Measurements from ENCODE around the gene MID1.

MID1 gene

DNA sequence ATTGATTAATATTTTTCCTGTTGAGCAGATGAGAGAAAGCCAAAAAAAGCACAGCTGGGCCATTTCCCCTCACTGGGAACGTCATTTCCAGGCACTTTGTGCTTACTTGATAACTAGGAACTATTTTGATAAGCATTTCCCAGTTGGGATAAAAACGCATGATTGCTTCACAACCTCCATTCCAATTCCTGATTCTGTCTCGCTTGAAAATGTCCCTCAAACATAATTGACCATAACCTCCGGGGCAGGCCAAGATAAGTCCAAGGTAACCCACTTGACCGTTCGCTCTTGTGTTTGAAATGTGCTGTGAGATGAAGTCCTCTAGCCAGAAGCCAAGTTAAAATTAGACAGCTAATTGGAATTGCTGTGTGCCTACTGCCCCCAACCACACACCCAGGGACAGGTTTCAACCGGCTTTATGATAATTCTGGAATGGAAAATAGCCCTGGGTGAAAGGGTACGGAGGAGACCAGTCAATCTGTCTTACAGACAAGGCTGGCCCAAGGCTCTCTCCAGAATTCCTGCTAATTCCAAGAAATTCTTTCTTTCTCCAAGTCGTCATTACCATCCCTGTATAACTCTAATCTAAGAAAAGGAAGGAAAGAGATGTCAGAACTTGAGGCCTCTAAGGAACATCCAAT, 137.1 kb downstream of the MID1 start:
- no peak for DNase-seq

DNA sequence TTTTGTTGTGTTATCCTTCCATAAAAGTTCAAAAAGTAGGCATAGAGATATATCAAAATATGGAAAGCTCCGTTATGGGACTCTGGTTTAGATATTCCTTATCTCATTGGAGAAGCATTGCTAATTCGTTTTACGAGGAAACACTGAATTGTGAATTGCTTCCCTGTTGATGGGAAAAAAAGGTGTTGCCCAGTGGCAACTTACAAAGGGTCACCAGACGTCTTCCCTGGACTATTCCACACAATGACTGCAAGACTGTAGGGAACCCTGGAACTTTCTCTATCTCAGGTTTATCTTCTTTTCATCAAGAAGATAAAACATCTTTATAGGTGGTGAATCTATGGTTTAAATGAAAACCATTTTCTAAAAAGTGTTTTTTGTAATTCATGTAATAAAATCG, 137.7 kb downstream of the MID1 start:
- DNase-seq, result no peak

DNA sequence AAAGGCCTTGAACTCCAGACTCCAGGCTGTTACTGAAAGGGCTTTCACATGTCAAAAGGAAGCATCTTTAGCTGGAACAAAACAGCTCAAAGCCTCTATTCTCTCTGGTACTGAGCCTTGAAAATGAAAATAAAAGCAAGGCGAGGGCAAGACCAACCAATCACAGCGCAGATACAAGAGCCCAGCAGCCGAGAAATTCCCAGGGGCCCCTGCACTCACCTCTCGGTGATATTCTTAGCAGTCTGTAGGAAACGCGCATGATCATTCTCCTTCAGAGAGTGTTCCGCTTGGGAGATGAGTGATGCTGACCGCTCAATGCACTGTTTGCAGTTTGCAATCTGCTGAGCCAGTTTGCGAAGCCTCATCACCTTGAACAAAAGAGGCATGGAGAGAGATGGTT, 138.1 kb downstream of the MID1 start:
- no peak for DNase-seq

DNA sequence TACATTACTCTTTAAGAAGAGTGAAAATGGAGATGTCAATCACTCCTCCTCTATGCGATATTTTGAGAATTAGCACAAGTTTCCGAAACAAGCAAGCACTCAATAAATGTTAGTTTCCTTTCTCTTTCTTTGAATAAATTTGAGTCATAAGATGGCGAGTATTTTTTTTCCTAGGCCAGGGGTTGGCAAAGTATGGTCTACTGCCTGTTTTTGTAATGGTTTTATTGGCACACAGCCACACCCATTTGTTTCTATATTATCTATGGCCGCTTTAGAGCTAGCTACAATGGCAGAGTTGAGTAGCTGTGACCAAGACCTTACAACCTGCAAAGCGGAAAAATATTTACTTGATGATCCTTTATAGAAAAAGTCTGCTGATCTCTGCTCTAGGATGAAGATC, 139.5 kb downstream of the MID1 start:
- no peak for DNase-seq

DNA sequence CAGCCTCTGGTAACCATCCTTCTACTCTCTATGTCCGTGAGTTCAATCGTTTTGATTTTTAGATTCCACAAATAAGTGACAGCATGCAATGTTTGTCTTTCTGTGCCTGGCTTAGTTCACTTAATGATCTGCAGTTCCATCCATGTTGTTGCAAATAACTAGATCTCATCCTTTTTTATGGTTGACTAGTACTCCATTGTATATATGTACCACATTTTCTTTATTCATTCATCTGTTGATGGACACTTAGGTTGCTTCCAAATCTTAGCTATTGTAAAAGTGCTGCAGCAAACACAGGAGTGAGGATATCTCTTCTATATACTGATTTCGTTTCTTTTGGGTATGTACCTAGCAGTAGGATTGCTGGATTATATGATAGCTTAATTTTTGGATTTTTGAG, 140.9 kb downstream of the MID1 start:
- DNase-seq, result no peak

DNA sequence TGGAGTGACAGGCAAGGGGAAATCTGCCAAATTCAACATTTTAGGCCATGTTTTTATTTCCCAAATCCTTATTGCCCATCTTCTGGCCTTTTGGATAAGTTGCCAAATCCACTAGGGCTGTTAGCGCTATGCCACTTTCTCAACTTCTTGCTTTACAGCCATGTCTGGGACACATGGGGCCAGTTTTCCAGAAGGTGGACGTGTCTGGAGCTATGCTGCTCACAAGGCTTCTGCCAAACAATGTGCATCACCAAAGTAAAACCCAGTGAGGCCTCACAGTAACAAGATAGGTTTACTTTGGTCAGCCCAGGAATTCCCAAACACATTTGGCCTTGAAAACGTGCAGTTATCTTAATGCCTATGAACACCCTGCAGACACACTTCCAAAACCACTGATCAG, 142.9 kb downstream of the MID1 start:
- no peak for DNase-seq

DNA sequence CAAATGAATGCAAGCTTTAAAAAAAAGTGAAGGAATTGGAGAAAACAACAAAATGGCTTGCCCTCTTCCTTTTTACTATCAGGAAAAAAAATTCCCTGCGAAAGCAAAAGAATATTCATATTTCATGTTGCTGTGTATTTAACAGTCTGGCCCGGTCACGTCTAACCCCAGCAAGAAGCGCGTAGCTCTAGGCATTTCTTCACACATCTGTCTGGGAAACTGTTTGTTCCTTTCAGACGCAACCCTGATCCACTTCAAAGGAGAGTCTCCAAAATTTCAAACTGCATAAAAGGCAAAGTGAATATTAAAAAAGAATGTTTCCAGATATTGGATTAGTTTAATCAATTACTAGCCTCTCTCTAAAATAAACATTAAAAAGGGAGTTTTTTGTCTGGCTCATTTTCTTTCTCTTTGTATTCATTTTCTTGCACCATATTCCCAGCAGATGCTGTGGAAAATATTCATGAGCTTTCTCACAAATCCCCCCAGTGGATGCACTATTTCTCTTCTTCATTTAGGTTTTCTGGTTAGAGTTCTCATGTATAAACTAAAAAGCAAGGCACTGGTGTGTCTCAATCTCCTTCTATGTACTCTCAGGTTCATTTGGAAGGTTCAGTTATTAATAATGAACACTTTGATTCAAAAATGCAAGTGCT, 145.3 kb downstream of the MID1 start:
- DNase-seq, result no peak

DNA sequence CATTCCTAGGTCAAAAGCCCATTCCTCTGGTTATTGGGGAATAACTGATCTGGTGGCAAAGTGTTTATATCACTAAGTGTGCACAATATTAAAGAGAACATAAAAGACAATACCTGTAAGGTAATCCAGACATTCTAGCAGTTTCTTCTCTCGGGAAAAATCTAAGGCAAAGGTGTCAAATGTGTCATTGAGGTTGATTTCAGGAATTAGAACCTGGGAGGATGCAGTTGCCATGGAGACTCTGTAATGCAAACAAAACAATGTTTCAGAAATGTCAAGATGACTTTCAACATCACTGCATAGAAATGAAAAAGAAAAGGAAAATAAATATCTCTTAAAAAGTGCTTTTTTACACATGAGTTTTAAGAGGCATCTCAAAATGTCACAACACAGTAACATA, 145.9 kb downstream of the MID1 start:
- no peak for DNase-seq

DNA sequence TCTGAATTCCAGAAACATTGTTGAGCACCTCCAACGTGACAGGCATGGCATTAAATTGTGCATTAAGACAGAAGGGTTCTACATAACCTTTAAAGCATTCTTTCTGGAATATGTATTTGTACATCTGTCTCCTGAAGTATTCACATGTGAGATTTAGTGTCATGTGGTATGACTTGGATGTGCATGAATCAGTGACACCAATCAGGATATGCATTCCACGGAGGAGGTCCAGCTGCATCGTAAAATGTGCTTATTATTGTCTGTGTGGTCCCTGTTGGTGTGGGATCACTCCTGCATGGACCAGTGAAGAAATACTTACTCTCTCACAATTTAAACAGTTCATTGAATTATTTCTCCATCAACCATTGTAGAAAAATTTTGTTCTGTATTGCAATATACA, 149.0 kb downstream of the MID1 start:
- no peak for DNase-seq

DNA sequence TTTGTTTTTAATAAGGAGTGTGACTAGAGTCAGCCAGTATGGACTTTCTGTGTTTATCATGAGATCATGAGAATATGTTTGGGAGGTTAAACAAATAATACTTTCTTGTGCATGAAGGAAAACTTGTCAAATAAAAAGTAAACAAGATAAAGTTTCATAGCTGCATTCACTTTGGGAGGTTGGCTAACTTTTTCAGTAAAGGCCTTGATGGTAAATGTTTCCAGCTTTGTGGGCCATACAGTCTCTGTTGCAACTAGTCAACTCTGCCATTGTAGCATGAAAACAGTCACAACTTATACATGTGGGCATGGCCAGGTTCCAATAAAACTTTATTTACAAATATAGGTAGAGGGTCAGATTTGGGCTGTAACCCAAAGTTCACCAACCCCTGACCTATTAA, 150.4 kb downstream of the MID1 start:
- DNase-seq, result no peak

DNA sequence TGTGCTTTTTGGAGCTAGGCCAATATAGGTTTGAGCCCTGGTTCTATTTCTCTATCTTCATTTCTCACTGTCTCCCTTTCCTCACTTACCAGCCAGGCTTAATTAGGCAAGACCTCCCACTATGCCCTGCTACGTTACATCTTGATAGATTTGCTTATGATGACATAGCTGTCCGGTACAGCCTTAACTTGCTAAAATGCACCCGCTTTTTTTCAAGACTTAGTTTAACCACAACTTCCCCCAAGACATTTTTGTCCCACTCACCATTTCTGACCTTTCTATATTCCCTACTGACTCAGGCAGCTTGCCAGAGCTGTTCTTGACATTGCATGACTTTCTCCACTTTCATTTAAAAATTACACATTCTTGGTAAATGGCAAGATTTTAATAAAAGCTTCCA, 152.6 kb downstream of the MID1 start:
- no peak for DNase-seq

DNA sequence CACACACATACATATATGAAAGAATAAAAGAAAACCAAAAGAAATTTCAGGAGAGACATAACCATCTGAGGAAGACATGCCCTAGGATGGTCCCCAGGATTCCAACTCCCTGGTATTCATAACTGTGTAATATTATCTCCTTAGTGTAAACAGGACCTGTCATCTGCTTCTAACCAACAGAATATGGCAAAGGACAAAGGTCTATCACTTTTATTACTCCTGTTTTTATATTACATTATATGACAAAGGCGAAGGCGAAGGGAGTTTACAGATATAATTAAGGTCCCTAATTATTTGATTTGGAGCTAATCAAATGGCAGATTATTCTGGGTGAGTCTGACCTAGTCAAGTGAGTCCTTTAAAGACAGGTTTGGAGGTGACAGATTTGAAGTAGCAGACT, 155.1 kb downstream of the MID1 start:
- DNase-seq, result no peak

DNA sequence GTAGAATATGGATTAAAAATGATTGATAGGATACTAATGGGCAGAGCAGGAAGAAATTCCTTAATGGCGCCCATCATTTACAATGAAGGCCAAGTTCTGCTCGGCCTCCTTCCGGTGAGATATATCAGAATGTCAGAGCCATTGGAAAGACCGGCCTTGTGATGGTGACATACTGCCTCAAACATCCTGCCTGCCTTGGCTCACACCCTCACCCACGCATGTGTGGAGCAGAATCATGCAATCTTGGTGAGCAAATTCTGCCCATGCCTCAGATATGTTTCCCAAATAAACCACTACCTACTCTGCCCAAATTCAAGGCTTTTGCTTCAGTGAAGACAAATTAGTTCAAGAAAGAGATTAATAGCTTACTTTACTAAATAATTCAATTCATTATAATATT, 163.3 kb downstream of the MID1 start:
- DNase-seq, result no peak

DNA sequence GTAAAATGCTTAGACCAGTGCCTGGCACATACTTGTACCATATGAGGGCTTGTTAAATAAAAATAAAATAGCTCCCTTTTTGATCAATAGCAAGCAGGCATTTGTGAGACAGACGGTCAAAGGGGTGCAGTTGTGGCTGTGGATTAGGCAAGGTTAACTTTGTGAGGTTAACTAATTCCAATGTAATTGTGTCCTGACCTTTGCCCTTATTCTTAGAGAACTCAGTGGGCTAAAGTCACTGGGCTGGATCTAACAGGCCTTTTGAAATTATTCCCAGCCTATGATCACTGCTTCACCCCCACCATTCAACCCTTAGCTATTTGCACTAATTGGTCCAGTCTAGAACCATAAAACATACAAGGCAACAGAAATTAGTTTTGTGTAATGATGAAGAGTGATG, 166.4 kb downstream of the MID1 start:
- no peak for DNase-seq

DNA sequence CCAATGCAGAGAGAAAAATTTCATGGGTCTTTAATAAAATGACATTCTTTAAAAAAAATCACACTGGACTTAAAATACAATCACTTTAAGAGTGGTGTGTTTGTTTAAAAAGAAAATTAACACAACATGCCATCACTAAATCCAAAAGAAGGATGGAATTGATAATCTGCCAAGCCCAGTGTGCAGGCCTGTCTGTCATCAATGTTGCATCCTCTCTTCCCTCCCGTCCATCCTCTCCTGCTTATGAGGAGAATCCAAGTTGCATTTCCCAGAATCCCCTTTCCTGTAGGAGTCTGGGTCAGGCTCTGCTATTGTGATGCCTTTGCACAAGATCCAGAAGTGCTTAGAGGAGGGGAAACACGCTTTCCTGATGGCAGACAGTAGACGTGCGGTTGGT, 169.4 kb downstream of the MID1 start:
- DNase-seq, result no peak

DNA sequence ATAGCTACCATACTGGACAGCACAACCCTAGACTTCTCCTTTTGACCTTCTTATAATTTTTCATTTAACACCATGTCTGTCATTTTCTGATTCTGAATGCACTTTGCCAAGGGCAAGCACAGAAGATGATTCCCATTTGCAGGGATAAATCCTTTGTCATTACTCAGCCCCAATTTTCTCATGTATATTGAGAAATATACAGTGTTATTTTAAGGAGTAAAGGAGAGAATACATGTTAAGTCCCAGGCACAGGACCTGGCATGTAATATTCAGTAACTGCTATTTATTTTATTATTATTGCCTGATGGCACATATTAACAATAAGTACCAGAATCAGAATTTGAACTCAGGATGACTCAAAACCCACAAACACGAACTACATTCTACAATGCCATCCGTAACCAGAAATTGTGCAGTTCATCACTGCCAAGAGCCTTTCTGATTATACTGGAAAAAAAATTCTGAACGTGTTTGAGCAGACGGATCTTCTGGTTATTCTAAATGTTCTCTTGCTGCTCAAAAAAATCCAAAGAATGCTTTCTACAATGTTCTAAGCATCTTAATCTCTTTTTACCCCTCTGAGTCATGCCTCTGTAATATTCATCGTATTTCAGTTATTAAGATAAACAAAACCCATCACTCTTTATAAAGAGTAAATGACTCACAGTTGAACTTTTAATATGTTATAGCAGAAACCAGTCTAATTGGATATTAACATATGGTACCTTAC, 170.0 kb downstream of the MID1 start:
- DNase-seq, result no peak

DNA sequence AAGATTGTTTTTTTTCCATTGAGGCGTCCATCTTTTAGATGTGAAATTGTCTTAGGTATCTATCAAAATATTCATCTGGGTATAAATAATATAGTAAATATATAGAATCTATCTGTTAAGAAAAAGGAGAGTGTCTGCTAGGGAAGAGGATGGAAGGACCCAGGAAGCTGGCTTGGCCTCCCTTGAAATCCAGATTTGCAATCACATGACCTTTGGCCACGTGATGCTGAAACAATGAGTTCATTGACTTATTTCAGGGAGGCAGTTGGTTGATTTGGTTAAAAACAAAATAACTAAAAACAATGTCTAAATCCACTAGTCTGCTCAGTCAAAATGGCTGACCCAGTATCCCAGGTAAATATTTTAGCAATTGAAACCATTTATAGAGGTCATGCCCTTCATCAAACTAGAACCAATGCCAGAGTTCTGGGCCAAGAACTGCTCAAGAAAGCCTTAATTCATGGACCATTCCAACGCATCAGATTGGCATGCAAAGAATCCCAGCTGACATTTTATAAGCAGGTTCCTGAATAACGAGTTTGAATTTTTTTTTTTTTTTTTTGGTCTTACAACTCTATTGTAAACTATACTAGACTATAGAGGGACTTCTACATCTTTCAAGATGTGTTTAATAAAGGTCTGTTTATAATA, 172.7 kb downstream of the MID1 start:
- DNase-seq, result no peak

DNA sequence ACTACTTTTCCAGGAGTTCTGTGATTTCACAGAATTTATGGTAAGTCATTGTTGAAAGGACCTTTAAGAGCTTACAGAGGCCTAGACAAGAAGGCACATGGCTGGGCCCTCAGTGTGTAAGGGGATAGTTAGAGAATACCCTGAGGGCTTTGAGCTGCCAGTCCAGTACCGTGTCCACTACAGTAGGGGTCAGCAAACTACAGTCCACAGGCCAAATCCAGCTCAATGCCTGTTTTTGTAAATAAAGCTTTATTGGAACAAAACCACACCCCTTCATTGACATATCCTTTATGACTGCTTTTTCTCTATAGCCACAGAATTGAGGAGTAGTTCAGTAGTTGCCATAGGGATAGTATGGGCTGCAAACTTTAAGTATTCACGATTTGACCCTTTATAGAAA, 176.2 kb downstream of the MID1 start:
- no peak for DNase-seq

DNA sequence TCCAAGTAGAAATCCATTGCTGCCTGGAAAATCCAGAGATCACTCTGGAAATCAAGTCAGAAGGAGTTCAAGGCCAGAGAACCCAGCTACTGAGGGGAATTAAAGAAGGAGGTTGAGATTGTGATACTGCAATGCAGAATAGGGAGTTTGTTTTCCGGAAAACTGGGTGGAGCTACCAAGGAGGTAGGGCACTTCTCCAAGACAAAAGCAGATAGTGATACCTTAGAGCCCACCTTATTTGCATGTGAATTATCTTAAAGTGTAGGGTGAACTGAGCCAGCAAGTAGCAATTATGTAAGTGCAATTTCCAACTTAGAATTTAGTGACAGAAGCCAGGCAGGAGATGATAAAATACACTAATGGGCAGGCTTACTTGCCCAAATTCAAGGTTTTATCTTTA, 178.9 kb downstream of the MID1 start:
- no peak for DNase-seq

DNA sequence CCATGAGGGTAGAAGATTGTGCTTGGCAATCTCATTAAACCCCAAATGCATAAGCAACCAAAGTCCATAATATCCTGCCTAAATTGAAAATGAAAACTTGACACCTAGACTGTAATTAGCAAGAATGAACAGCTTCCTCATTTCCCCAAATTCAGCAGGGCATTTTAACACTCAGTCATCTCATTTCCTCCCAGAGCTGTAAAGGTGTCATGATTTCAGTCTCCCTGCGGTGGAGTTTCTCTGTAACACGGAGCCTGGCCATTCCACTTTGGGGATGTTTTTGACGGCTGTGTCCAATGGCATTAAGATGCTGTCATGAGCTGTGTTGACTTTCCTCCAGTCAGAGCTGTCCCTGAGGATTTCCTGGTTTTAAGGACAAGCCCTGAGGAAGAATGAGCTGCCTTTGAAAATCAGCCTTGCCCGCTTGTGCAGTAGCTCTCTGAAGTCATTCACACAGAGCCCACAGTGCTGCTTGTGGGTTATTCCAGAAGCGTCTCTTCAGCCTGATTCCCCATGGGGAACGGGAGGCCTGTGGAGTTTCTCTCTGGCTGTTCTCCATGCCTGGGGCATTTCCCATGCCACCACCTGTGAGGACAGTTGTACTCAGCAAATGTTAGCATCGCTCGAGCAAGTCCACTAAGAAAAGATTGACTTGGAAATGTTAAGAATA, 187.0 kb downstream of the MID1 start:
- DNase-seq, result no peak

DNA sequence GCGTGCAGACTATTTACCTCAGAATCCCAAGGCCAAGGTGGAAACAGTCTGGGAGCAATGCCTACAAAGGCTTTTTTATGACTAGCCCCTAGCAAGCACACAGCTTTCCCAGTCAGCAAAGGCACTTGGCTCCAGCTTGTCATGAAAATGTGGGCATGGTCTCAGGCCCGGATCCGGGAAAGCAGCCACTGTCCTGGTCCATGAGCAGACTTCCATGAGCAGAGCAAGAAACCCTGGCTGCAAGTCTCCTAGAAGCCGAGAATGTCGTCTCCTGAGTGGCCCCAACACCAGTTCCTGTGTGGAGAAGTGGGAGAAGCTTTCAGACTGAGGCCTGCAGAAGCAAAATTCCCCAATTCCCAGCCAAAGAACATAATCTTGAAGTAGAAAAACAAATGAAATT, 190.5 kb downstream of the MID1 start:
- DNase-seq, result no peak

DNA sequence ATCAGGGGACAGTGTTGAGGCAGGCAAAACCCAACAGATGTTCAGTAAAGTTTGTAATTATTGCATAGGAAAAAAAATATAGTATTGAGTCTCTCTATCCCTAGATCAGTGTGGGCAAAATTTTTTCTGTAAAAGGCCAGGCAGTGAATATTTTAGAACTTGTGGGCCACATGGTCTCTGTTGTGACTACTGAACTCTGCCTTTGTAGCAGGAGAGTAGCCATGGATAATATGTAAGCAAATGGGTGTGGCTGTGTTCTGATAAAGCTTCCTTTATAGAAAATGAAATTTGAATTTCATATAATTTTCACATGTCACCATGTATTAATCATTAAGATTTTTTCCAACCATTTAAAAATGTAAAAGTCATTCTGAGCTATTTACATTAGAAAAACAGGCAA, 193.1 kb downstream of the MID1 start:
- no peak for DNase-seq

DNA sequence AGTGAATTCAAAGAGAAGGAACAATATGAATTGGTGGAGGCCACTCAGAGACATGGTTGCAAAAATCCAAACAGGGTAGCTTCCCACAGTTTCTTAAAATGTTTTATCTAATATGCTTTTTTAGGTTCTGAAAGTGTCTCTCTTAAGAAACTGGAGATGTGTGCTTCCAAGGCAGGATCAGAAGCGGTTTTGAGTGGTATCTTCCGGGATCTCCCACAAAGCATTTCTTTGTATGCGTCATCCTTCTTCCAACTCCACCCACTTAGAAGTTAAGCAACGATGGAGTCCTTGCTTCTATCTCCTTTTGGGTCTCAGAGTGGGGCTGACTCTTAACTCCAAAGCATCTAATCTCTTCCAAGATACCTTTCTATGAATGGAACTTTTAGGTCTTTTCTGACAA, 196.7 kb downstream of the MID1 start:
- DNase-seq, result no peak

DNA sequence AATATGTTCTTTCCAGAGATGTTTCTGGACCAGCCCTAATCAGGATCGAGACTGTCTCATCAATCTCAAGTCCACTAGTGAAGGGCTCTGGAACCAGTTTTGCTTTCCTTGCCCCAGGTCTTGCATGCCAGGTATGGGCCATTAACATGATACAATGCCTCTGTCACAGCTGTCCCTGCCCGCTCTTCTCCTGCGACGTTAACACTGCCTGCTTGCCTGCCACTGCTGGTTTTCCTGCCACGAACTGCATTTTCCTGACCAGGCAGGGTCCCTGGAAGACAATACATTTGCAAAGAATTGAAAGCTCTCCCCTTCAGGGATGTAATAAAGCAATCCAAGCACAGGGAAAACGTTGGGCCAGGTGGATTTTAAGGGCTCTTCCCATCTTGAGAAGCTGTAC, 200.3 kb downstream of the MID1 start:
- DNase-seq, result no peak

Measured in activated CD4-positive, CD25-positive, alpha-beta regulatory T cell treated with anti-CD3 and anti-CD28 coated beads, Interleukin-2, amount 50 U/mL, for 72 hours (primary cell).